ENCODE measurements around the gene SNURF. TPM values are rescaled to one million over a fixed set of nuclear protein-coding genes. Genes with fewer than 3 reads are reported as not detected.

Gene SNURF
- polyA plus RNA-seq, 2 donors = 0.86 to 1.7 TPM

Other genes with a start within 250 kb of the SNURF start
- 10 to 100 TPM; 14.3 to 25.5 TPM for gene SNRPN, start within 50 bp of the SNURF start, polyA plus RNA-seq